Frontal cortex (tissue), 4 donors: ENCODE results near the gene COX8A. TPM values are rescaled to one million over a fixed set of nuclear protein-coding genes. Genes with fewer than 3 reads are reported as not detected.
"Not testable (repeated sequence)": the region's sequence is repeated elsewhere in the genome, so short reads cannot be mapped to it uniquely, and the experiment has no call there.

Source experiments
- DNase-seq, 2 donors: peaks; one replicate each; pipeline ENCODE4 v3.0.0; 2012; ENCODE audit warnings: low spot score in 2 of 2
- FAIRE-seq: peaks from 2 replicates; lab custom pipeline; 2012; peaks lifted over from hg19 to GRCh38; lab: Jason Lieb, UNC
- total RNA-seq: library from RNA; depleted of rRNA; stranded (reverse); fragments of >200 nt; gene quantifications from one replicate; pipeline ENCODE4 v1.2.3, GENCODE V29; 2014
- donor health status: control.
- donor health status: control.
- donor health status: control.

Gene COX8A
- total RNA-seq, 1 donor from 2014 or later: 238 TPM

DNA sequence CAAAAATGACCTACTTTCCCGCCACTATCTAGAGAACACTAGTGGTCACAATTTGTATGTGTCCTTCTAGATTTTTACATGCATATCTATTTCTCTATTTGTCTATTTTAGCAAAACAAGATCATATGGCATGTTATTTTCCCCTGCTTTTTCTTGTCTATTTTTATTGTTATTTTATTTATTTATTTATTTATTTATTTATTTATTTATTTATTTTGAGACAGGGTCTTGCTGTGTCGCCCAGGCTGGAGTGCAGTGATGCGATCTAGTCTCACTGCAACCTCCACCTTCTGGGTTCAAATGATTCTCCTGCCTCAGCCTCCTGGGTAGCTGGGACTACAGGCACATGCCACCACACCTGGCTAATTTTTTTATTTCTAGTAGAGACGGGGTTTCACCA, 10.5 kb upstream of the COX8A start:
- FAIRE-seq, DNase-seq: not testable (repeated sequence)

DNA sequence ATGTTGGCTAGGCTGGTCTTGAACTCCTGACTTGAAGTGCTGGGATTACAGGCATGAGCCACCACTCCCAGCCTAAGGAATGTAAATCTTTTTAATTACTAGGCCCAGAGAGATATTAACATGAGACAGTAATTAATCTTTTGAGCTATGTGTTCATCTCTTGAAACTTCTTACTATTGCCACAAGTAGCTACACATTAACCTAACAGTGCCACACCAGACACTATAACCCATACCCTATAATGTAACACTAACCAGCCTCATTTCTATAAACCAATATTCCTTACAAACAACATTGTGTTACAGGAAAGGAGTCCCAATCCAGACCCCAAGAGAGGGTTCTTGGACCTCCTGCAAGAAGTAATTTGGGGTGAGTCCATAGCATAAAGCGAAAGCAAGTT, 8.0 kb upstream of the COX8A start:
- no peak for FAIRE-seq
- no peak for DNase-seq

DNA sequence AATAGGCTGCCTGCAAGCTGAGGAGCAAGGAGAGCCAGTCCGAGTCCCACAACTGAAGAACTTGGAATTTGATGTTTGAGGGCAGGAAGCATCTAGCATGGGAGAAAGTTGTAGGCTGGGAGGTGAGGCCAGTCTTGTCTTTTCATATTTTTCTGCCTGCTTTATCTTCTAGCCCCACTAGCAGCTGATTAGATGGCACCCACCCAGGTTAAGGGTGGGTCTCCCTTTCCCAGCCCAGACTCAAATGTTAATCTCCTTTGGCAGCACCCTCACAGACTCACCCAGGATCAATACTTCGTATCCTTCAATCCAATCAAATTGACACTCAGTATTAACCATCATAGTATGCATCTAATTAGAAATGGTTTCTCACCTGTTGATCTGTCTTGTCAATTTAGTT, 5.0 kb upstream of the COX8A start:
- FAIRE-seq (no peak), DNase-seq (no peak)

DNA sequence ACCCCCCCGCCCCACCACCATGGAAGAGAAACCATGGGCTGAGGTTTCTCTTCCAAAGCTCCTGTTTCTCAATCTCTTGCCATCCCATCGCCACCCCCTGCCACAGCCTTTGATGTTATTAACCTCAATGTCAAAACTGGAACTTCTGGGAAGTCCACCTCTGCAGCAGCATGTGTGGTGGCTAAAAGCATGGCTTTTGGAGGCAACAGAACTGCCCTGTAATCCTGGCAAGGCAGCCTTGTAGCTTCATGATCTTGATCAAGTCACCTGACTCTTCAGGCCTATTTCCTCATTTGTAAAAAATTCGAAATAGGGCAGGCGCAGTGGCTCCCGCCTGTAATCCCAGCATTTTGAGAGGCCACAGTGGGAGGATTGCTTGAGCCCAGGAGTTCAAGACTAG, 3.5 kb upstream of the COX8A start:
- FAIRE-seq (no peak), DNase-seq (no peak)

DNA sequence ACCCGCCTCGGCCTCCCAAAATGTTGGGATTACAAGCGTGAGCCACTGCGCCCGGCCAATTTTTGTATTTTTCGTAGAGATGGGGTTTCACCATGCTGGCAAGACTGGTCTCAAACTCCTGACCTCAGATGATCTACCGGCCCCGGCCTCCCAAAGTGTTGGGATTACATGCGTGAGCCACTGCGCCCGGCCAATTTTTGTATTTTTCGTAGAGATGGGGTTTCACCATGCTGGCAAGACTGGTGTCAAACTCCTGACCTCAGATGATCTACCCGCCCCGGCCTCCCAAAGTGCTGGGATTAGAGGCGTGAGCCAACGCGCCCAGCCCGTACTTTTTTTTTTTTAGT, 535 bp upstream of the COX8A start:
- DNase-seq, FAIRE-seq: not testable (repeated sequence)

DNA sequence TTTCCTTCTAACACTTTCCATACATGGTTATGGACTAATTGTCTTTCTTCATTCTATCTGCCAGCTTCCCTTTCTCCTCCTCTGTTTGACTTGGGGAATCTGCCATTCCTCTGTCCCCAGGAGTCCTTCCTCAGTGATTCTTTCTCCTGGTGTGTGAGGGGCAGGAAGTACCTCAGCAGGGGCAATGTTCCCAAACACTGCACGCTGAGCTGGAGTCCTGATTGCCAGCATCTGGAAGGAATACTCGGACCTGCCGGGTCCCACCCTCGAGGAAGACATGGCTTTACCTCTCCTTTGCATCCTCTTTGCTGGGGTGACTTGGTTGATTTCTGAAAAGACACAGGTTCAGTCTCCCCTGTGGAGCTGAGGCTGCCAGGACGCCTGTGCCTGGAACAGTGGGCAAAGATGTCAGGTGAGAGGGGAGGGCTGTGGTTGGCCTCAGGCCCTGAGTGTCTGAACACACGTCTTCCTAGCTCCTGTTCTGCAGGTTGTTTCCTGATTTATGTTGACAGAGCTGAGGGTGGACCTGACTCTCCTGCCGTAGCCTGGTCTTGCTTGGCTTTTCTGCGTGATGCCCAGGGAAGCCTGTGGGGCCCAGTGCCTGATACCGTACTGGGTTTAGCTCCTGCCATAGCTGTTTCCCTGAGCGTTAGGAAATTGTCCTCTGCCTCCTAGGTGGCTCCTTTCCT, 4.3 kb downstream of the COX8A start:
- FAIRE-seq: no peak
- DNase-seq: no peak

DNA sequence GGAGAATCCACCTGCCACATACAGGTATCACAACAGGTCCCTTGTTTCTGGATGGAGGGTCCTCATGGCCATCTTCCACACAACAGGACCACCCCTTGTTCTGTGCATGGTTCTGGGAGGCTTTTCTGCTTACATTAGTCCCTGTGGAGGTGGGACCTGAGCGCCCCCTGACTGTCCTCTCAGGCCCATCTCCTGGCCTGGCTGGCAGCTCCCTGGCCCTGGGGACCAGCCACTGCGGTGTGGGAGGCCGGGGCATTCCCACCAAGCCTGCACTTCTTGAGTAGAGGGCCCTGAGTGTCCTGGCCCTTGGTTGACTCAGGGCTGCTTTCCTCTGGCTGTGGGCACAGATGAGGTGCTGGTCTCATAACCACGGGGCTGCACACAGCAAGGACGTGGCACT, 5.0 kb downstream of the COX8A start:
- DNase-seq: no peak
- no peak for FAIRE-seq

DNA sequence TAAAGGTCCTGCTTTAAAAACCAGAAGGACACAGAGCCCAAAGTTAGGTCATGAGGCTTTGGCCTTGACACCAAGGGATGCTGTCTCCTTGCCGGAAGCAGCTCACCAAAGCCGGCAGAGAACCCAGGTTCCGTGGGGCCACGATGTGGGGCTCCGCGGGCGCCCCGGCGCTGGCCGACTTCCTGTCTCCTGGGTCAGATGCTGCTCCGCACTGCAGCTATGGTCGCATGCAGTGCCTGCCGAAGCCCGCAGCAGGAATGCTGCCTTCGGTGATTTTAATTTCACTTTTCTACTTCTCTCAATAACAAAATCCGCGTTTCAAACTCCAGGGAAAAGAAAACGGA, 11.4 kb downstream of the COX8A start:
- DNase-seq (peak in 1 of 2 donors; percentile 28), FAIRE-seq (no peak)

DNA sequence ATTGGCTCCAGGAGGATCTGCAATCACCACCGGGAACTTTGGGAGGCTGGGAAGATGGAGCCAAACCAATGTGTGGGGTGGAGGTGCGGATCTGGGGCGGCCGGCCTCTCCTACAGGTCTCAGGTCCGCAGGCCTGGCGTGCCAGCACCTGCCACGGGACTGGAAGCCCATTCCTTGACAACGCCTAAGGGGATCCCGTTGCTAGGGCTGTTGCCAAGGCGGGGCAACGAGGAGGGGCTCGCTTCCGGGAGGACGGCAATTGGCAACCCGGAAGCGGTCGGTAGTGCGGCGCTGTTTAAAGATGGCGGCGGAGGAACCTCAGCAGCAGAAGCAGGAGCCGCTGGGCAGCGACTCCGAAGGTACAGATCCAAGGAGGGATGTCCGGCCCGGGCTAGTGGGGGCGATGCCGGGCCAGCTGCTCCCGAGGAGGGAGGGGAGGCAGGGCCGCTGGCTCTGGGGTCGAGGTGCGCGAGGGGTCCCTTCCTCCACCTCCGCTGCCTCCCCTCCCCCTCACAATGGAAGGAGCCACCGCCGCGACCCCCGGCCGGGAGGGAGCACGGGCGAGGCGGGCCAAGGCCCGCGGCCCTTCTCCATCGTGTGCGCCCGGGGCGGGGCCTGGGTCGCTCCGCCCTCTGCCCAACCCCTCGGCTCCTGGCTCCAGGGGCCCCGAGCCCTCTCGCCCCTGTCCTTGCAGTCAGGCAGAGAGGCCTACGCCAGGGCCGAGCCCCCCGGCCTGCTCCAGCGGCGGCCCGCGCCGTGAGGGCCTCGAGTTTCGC, 11.9 kb downstream of the COX8A start, which contains the start of gene OTUB1:
Gene OTUB1 (plus strand): TSS at position 283 of the 776 bp plus-strand sequence. CDS start 19 bp downstream, at position 302.
- no peak for FAIRE-seq
- DNase-seq: peak; percentile 88 to 94

DNA sequence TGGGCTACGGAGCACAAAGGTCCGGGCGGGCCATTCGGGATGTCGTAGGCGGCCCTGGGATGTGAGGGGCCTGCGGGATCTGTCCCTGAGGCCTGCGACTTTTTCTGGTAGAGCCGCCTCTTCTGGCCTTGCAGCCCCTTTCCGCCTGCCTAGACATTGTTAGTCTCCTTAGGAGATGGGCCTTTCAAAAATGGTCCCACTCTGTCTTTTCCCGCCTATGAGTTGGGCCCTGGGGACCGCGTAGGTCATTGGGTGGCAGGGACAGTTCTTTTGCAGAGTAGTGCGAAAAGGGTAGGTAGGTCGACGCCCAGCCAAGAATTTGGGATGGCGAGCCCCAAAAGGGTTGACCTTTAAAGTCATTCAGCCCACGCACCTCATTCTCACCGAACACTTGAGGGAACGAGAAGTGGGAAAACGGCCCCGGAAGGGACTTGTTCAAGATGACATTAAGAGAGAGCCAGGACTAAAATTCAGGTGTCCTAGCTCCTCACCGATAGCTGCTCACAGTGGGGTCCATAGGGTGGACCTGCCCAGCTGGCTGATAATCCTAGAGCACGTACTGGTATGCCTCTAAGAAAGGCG, 12.6 kb downstream of the COX8A start:
- FAIRE-seq: no peak
- DNase-seq: no peak

DNA sequence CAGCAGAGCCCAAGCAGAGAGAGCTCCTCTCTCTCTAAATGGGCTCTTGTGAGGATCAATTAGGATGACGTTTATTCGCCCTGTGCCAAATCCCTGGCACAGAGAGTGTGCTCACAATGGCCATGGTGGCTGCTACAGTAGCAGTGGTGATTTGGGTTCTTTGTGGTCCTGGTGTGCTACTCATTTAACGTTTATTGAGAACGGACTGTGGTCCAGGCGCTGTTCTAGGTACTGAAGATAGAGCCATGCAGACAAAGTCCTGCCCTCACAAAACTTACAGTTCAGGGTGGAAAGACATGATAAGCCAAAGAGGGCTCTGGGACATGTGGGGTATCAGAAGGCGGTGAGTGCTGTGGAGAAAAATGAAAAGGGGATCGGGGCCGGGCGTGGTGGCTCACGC, 17.1 kb downstream of the COX8A start:
- FAIRE-seq: no peak
- no peak for DNase-seq

DNA sequence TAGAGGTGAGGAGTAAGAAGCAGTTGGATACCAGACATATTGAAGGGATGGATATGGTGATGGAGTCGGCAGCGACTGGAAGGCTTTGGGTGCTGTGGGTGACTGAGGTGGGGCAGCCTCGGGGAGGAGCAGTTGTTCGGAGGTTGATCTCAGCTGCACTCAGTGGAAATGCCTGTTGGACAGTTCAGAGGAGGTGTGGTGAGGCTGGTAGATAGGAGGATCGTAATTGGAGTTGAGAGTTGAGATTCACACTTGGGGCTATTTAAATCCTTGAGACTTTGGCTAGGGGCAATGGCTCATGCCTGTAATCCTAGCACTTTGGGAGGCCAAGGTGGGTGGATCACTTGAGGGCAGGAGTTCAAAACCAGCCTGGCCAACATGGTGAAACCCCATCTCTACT, 18.7 kb downstream of the COX8A start:
- DNase-seq (no peak), FAIRE-seq (no peak)

DNA sequence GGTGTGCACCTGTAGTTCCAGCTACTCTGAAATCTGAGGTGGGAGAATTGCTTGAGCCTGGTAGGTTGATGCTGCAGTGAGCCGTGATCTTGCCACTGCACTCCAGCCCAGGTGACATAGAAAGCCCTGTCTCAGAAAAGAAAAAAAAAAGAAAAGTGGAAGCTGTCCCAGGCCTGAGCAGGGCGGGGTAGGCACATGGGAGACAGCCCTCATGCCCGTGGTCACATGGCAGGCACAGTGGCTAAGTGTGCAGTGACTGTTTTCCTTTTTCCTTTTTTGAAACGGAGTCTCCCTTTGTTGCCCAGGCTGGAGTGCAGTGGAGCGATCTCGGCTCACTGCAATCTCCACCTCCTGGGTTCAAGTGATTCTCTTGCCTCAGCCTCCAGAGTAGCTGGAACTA, 19.6 kb downstream of the COX8A start:
- FAIRE-seq: no peak

DNA sequence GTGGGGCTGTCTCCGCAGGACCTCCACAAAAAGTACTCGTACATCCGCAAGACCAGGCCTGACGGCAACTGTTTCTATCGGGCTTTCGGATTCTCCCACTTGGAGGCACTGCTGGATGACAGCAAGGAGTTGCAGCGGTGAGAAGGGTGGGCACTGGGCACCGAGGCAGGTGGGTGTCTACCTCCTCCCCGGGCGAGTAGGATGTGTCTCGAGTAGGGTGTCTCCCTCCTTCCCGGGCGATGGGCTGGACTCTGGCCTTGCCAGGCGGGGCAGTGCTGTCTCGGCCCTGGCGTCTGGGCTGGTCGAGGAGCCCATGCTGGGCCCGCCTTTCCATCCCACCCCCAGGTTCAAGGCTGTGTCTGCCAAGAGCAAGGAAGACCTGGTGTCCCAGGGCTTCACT, 22.1 kb downstream of the COX8A start:
- DNase-seq: no peak
- FAIRE-seq: no peak

More for the DNA sequence above, 19.6 kb downstream of the COX8A start:
- no peak for DNase-seq

DNA sequence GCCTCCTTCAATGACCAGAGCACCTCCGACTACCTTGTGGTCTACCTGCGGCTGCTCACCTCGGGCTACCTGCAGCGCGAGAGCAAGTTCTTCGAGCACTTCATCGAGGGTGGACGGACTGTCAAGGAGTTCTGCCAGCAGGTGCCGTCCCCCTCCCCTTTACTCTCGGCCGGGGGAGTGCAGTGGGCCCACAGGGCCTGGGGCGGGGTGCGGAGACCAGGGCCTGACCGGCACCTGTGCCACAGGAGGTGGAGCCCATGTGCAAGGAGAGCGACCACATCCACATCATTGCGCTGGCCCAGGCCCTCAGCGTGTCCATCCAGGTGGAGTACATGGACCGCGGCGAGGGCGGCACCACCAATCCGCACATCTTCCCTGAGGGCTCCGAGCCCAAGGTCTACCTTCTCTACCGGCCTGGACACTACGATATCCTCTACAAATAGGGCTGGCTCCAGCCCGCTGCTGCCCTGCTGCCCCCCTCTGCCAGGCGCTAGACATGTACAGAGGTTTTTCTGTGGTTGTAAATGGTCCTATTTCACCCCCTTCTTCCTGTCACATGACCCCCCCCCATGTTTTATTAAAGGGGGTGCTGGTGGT, 22.8 kb downstream of the COX8A start:
- no peak for DNase-seq
- FAIRE-seq: no peak

DNA sequence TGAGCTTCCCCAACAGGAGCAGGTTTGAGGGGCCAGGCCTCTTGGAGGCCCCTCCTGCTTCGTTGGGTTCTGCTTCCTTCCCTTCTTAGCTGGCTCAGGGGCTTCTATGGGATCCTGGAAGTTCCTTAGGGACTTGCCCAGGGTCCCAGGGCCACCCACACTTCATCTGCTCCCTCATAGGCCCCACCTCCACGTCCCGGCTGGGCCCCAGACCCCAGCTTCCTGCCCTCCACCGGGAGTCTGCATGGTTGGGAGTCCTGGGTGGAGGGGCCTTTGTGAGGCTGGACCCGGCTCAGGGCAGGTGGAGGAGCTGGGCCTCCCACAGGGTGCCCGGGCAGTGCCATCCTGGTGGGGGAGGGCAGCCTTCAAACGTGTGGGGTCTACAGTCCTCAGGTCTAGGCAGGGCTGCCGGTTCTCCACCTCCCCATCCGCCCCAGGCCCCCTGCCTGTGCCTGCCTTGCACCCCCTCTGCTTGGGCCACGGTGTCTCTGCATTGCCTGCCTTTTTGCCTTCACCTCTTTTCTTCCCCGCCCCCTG, 23.4 kb downstream of the COX8A start:
- DNase-seq (no peak), FAIRE-seq (no peak)

DNA sequence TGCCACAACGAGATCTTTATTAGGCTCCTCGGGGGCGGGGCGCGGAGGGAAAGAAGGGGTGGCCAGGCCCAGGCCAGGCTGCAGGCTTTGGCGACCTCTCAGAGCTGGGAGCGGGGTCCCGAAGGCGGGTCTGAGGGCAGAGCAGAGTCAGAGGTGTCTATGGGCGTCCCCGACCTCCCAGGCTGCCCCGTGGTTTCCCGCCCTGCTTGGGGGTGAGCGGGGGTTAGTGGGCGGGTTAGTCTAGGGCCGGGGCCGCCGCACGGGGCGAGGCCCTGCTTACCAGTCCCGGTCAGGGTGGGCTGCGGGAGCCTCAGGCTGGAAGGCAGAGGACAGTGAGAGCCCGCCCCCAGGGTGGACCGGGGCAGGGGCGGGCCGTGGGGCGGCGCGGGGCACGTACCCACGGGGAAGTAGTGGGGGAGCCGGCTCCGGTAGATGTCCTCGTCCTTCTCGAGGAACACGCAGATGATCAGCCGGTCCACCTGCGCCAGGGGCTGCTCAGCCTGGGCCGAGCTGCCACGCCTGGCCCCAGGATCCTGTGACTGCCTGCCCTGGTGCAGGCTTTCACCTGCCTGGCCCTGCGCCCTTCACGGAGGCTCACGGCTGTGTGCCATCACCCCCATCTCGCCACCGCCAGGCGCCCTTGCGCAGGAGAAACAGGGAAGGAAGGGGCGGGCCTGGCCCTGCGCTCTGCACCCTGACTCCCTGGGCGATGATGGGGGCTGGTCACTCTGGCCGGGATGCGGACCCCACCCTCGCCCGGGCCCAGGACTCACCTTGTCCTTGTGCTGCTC, 24.3 kb downstream of the COX8A start:
- DNase-seq (no peak), FAIRE-seq (no peak)

DNA sequence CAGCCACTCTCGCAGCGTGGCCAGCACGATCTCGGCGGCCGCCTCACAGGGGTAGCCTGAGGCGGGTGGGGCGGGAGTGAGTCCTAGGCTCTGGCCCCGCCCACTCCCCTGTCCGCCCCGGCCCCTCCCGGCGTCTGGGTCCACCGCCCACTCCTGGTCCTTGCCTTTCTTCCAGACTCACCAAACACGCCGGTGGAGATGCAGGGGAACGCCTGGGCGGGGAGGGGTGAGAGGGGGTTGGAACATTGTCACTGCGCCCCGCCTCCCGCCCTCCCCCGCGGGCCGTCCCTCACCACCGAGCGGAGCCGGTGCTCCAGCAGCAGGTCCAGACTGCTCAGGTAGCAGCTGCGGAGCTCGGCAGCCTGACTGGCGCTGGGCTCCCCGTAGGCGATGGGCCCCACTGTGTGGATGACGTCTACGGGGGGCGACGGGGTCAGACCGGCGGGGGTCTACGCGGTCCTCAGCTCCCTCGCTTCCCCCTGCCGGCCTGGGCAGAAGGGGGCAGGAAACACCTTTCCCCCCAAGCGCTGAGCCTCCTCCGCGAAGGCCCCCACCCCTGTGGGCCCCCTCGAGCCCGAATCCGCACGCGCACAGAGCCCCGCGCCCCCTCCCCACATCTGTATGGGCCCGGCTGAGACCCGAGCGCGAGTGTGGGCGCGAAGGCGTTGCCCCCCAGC, 25.1 kb downstream of the COX8A start:
- no peak for FAIRE-seq
- peak in 1 of 2 donors; percentile 76 for DNase-seq

DNA sequence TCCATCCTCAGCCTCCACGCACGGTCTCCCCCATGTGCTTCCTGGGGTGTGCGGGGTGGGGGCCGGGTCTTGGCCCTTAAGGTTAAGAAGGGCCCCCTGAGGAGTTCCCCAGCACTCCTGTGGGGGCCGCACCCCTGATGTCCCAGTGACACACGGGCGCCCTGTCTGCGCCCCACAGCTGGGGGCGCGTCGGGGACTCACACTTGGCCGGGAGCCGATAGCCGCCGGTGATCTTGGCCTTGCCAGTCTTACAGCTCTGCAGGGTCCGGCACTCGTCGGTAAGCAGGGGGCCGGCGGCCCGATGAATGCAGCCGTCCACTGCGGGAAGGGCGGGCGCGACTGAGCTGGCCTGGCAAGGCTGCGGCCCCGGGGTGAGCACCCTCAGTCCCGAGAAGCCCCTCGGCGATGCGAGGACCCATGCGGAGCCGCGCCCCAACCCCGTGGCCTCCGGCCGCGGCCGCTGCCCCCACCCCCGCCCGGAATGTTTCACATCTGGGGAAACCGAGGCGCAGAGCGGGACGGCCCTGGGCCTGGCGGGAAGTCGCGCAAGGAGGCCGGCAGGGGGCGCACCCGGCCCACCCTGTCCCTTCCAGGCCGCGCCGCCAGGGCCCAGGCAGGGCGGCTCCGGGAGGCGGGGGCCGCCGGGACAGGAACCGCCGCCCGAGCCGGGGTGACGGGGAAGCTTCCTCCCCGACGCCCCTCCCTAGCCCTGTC, 25.8 kb downstream of the COX8A start:
- DNase-seq (peak; percentile 97 to 98), FAIRE-seq (no peak)
